Erythroblast (primary cell): Measurements from ENCODE around the gene UBE2I.

ENCODE experiments used
- GATA1 ChIP-seq: IDR thresholded peaks from 2 replicates; pipeline ENCODE4 v1.6.1; 2011; ENCODE audit warnings: low read depth, mild to moderate bottlenecking, control low read depth, low read length, moderate library complexity
- POLR2A ChIP-seq: IDR thresholded peaks from 2 replicates; pipeline ENCODE4 v1.6.1; 2011; ENCODE audit warnings: mild to moderate bottlenecking, low read length

DNA sequence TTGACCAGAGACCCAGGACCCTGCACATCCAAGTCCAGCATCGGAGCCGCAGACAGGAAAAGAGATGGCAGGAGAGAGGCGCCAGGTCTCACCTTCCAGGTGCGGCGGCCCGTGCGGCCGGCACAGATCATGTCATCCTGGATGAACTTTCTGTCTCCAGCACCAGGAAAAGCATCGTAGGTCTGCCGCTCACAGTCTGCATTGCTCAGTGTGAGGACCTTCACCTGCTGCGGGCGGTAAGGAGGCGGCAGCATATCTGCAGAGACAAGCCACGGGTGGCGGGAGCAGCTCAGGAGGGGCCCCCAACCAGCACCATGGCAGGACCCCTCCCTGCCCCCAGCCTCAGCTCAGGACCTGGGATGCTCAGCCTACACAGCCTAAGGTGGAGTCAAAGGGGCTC is 35.6 kb upstream of the UBE2I start:
- TF ChIP-seq POLR2A: no peak
- no peak for TF ChIP-seq GATA1
